Measurements from ENCODE around the gene NAXE.

DNA sequence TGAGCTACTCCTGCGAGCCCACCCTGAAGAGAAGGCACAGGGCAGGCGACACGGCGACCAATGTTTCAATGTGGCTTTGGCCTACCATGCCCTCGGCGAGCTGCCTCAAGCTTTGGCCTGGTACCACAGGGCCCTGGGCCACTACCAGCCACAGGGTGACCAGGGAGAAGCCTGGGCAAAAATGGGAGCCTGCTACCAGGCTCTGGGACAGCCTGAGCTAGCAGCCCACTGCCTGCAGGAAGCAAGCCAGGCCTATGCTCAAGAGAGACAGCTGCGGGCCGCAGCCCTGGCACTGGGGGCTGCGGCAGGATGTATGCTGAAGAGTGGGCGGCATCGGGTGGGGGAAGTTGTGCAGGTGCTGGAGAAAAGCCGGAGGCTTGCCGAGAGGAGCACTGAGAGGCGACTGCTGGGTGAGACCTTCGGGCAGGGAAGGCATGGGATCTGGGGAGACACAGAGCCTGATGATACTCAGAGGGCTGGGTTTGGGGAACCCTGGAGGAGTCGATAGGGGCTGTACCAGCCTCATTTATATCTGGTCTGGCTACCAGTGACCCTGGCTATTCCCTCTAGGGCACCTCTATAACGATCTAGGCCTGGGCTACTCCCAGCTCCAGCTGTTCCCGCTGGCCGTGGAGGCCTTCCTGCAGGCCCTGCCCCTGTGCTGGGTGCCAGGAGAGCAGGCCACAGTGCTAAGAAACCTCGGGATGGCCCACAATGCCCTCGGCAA lies 9.8 kb upstream of the NAXE start:
- TF ChIP-seq, protein P1, sequence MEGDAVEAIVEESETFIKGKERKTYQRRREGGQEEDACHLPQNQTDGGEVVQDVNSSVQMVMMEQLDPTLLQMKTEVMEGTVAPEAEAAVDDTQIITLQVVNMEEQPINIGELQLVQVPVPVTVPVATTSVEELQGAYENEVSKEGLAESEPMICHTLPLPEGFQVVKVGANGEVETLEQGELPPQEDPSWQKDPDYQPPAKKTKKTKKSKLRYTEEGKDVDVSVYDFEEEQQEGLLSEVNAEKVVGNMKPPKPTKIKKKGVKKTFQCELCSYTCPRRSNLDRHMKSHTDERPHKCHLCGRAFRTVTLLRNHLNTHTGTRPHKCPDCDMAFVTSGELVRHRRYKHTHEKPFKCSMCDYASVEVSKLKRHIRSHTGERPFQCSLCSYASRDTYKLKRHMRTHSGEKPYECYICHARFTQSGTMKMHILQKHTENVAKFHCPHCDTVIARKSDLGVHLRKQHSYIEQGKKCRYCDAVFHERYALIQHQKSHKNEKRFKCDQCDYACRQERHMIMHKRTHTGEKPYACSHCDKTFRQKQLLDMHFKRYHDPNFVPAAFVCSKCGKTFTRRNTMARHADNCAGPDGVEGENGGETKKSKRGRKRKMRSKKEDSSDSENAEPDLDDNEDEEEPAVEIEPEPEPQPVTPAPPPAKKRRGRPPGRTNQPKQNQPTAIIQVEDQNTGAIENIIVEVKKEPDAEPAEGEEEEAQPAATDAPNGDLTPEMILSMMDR (conservative IDR thresholded peaks at IDR 0.05), result no peak
- TF ChIP-seq EZH2 (IDR thresholded peaks at IDR 0.05; ENCODE audit: low read depth), result no peak
